ENCODE data around the gene FARP2. TPM values are rescaled to one million over a fixed set of nuclear protein-coding genes. Genes with fewer than 3 reads are reported as not detected.

The FARP2 gene
- total RNA-seq, 1 donor from 2014 or later, result 67.7 TPM

- Mint-ChIP-seq H3K27me3 (ENCODE audit: unreplicated experiment) (peaks cover 4% of the 10 kb centered on the region), H3K9me3 (ENCODE audit: unreplicated experiment) (peaks cover 7% of the 10 kb centered on the region), H3K27ac (ENCODE audit: unreplicated experiment) (no peak overlapping the region), H3K4me1 (ENCODE audit: low read depth, unreplicated experiment) (peaks cover 3% of the 10 kb centered on the region), H3K4me3 (ENCODE audit: unreplicated experiment) (no peak overlapping the region), H3K36me3 (ENCODE audit: unreplicated experiment) (no peaks in the 10 kb centered on the region)
- no peak for DNase-seq
- TF ChIP-seq CTCF (IDR thresholded peaks at IDR 0.05; ENCODE audit: partially characterized antibody, unreplicated experiment), result no peak
These were observed 141.1 kb downstream of the FARP2 start for GRCh38 chr2:241496904-241497877.

GRCh38 chr2:241498115-241499070 lies 142.3 kb downstream of the FARP2 start:
- peaks cover 3% of the 10 kb centered on the region for H3K4me1 Mint-ChIP-seq (ENCODE audit: low read depth, unreplicated experiment)
- no peak overlapping the region for H3K4me3 Mint-ChIP-seq (ENCODE audit: unreplicated experiment)
- DNase-seq, result no peak
- no peak overlapping the region for H3K27ac Mint-ChIP-seq (ENCODE audit: unreplicated experiment)
- no peaks in the 10 kb centered on the region for H3K36me3 Mint-ChIP-seq (ENCODE audit: unreplicated experiment)
- H3K9me3 Mint-ChIP-seq (ENCODE audit: unreplicated experiment), result peaks cover 1% of the 10 kb centered on the region
- peaks cover under 1% of the 10 kb centered on the region for H3K27me3 Mint-ChIP-seq (ENCODE audit: unreplicated experiment)
- no peak for TF ChIP-seq CTCF (IDR thresholded peaks at IDR 0.05; ENCODE audit: partially characterized antibody, unreplicated experiment)

- no peaks in the 10 kb centered on the region for H3K36me3 Mint-ChIP-seq (ENCODE audit: unreplicated experiment)
- no peak overlapping the region for H3K27ac Mint-ChIP-seq (ENCODE audit: unreplicated experiment)
- H3K9me3 Mint-ChIP-seq (ENCODE audit: unreplicated experiment), result no peaks in the 10 kb centered on the region
- H3K4me1 Mint-ChIP-seq (ENCODE audit: low read depth, unreplicated experiment), result peaks cover 6% of the 10 kb centered on the region
- no peak overlapping the region for H3K4me3 Mint-ChIP-seq (ENCODE audit: unreplicated experiment)
- H3K27me3 Mint-ChIP-seq (ENCODE audit: unreplicated experiment), result peaks cover 4% of the 10 kb centered on the region
- DNase-seq, result no peak
- no peak for TF ChIP-seq CTCF (IDR thresholded peaks at IDR 0.05; ENCODE audit: partially characterized antibody, unreplicated experiment)
These were observed 143.3 kb downstream of the FARP2 start for GRCh38 chr2:241499146-241499965.

- DNase-seq, result no peak
- H3K27ac Mint-ChIP-seq (ENCODE audit: unreplicated experiment), result no peak overlapping the region
- H3K27me3 Mint-ChIP-seq (ENCODE audit: unreplicated experiment), result peaks cover 4% of the 10 kb centered on the region
- peaks cover 9% of the 10 kb centered on the region for H3K4me1 Mint-ChIP-seq (ENCODE audit: low read depth, unreplicated experiment)
- TF ChIP-seq CTCF (IDR thresholded peaks at IDR 0.05; ENCODE audit: partially characterized antibody, unreplicated experiment), result no peak
- no peaks in the 10 kb centered on the region for H3K36me3 Mint-ChIP-seq (ENCODE audit: unreplicated experiment)
- H3K4me3 Mint-ChIP-seq (ENCODE audit: unreplicated experiment), result no peak overlapping the region
- H3K9me3 Mint-ChIP-seq (ENCODE audit: unreplicated experiment), result peaks cover 4% of the 10 kb centered on the region
These were observed 143.9 kb downstream of the FARP2 start for GRCh38 chr2:241500016-241500415.
